Testis (tissue), 3 donors: Measurements from ENCODE around the gene KLHL29. TPM values are rescaled to one million over a fixed set of nuclear protein-coding genes. Genes with fewer than 3 reads are reported as not detected.

ENCODE experiments used
- DNase-seq: peaks from one replicate; pipeline ENCODE4 v3.0.0-alpha.2; 2019
- H3K27ac ChIP-seq, 2 donors: fragments of 200-600 bp; sonication (generic); one replicate each; pipeline ENCODE4 v1.5.1; 2019
- H3K27me3 ChIP-seq: fragments of 200-600 bp; sonication (generic); one replicate; pipeline ENCODE4 v1.5.1; 2019
- H3K36me3 ChIP-seq: fragments of 200-600 bp; sonication (generic); one replicate; pipeline ENCODE4 v1.5.1; 2017; ENCODE audit warnings: low read depth; ENCODE audit errors: missing control alignments
- H3K4me1 ChIP-seq: fragments of 200-600 bp; sonication (generic); one replicate; pipeline ENCODE4 v1.5.1; 2019
- H3K4me3 ChIP-seq, 2 donors: fragments of 200-600 bp; sonication (generic); one replicate each; pipeline ENCODE4 v1.5.1; 2017 to 2019
- H3K9me3 ChIP-seq: fragments of 200-600 bp; sonication (generic); one replicate; pipeline ENCODE4 v1.5.1; 2017
- POLR2A ChIP-seq: fragments of 450-650 bp; IDR thresholded peaks from one replicate; pipeline ENCODE4 v1.6.1; 2017; ENCODE audit warnings: antibody characterized with exemption, mild to moderate bottlenecking, moderate library complexity
- WGBS, 2 donors: methylation state at CpG; one replicate each; pipeline ENCODE4 v1.1.5; 2018; 5-methylcytosine and 5-hydroxymethylcytosine counted together
- intact Hi-C: fragments of 100-400 bp; cut with DNase I; formaldehyde crosslinking; loops from one replicate; pipeline ENCODE4 v1.15.1; 2023; ENCODE audit warnings: low total_unique reads
- polyA plus RNA-seq: library from polyadenylated mRNA; stranded (reverse); fragments of 350-450 nt; fragmentation: Illumina TruSeq; extraction: RNeasy Lipid Tissue Mini Kit (QIAGEN cat#74804); gene quantifications from one replicate; pipeline ENCODE4 v1.2.3, GENCODE V29; 2014; ENCODE audit warnings: low read depth, low replicate concordance; ENCODE audit not compliant: insufficient read depth
- total RNA-seq, 2 donors: library from RNA; depleted of rRNA; stranded (reverse); fragments of >200 nt; gene quantifications; one replicate each; pipeline ENCODE4 v1.2.3, GENCODE V29; 2016
- TF ChIP-seq, protein P1 (sequence below), 3 experiments: fragments of 450-650 bp in 2 of 3; fragments of 200-600 bp in 1 of 3; sonication (generic) in 1 of 3; IDR thresholded peaks; one replicate each; pipeline ENCODE4 v1.5.1; 2016 to 2019; ENCODE audit warnings: antibody characterized with exemption in 3 of 3, mild to moderate bottlenecking in 2 of 3, moderate library complexity in 1 of 3

KLHL29 gene
- total and polyA plus RNA-seq, 3 donors from 2014 or later, result 3.3 to 10.9 (median 7.9) TPM

DNA sequence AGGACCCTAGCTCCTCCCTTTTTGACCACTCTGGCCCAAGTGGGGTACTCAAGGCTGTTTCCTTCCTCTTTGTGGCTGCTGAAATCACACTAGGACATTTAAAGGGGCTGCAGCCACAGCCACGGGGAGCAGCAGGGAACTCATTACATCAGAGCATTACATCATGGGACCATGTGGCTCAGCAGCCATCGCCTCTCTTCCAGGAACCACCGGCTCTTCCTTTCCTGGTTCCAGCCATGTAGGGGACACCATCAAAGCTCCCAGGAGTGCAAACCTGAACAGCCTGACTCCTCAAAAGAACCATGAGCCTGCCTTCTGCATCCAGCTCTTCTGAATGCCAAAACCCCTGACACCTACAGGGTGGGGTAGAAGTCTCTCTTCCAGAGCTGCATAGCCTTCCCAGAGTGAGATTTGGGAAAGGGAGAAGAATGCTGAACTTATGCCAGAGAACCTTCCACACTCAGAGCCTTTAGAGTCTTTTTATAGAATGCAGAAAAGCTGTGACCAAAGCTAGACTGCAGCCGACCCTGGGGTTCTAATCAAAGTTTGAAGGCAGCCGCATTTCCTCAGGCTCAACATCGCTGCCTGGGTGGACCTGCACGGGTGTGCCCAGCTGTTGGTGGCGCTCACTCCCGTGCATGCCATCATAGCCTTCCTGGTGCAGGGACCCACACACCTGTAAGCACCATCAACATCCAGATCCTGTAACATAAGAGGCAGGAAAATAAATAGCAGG, 121.7 kb downstream of the KLHL29 start:
- TF ChIP-seq POLR2A, result no peak
- TF ChIP-seq, protein P1, sequence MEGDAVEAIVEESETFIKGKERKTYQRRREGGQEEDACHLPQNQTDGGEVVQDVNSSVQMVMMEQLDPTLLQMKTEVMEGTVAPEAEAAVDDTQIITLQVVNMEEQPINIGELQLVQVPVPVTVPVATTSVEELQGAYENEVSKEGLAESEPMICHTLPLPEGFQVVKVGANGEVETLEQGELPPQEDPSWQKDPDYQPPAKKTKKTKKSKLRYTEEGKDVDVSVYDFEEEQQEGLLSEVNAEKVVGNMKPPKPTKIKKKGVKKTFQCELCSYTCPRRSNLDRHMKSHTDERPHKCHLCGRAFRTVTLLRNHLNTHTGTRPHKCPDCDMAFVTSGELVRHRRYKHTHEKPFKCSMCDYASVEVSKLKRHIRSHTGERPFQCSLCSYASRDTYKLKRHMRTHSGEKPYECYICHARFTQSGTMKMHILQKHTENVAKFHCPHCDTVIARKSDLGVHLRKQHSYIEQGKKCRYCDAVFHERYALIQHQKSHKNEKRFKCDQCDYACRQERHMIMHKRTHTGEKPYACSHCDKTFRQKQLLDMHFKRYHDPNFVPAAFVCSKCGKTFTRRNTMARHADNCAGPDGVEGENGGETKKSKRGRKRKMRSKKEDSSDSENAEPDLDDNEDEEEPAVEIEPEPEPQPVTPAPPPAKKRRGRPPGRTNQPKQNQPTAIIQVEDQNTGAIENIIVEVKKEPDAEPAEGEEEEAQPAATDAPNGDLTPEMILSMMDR (IDR thresholded peaks at IDR 0.05), result no peak
- DNase-seq, result no peak
- H3K27ac ChIP-seq, result no peak overlapping the region
- peaks cover 31% of the 10 kb centered on the region for H3K4me1 ChIP-seq
- H3K9me3 ChIP-seq, result no peaks in the 10 kb centered on the region
- 57% methylated on average over 9 of the region's 9 CpGs for WGBS, 2 donors
- no peaks in the 10 kb centered on the region for H3K36me3 ChIP-seq
- intact Hi-C loops, result no loop called here
- H3K27me3 ChIP-seq, result no peaks in the 10 kb centered on the region
- H3K4me3 ChIP-seq, result no peak overlapping the region

GRCh38 chr2:23507267-23508065, 122.5 kb downstream of the KLHL29 start:
- H3K4me1 ChIP-seq, result peaks cover 23% of the 10 kb centered on the region
- no peak overlapping the region for H3K4me3 ChIP-seq
- H3K27me3 ChIP-seq, result no peaks in the 10 kb centered on the region
- WGBS, 2 donors, result 85 to 89% methylated on average over 15 of the region's 15 CpGs
- DNase-seq, result no peak
- no peaks in the 10 kb centered on the region for H3K36me3 ChIP-seq
- intact Hi-C loops, result no loop called here
- H3K9me3 ChIP-seq, result no peaks in the 10 kb centered on the region
- no peak for TF ChIP-seq POLR2A
- TF ChIP-seq, protein P1 (IDR thresholded peaks at IDR 0.05), result no peak
- H3K27ac ChIP-seq, result no peak overlapping the region

DNA sequence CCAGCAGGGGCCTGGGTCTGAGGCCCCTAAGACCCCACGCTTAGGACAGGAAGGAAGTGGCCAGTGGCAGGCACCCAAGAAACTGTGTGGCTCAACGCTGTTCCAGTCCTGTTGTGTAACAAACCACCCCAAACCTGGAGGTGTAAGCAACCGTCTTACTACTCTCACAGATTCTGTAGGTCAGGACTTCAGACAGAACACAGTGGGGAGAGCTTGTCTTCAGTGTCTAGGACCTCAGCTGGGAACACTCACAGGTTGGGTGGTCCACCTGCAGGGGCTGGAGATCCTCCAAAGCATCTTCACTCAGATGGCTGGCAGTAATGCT, 123.0 kb downstream of the KLHL29 start:
- Histone ChIP-seq H3K4me3 (no peak overlapping the region), H3K36me3 (no peaks in the 10 kb centered on the region), H3K4me1 (peaks cover 17% of the 10 kb centered on the region), H3K9me3 (no peaks in the 10 kb centered on the region), H3K27me3 (no peaks in the 10 kb centered on the region), H3K27ac (no peak overlapping the region)
- no peak for DNase-seq
- WGBS, 2 donors, result 73 to 84% methylated on average over 3 of the region's 3 CpGs
- TF ChIP-seq, protein P1 (IDR thresholded peaks at IDR 0.05), result no peak
- TF ChIP-seq POLR2A, result no peak
- intact Hi-C loops, result no loop called here

GRCh38 chr2:23509103-23509502, 124.1 kb downstream of the KLHL29 start:
- Histone ChIP-seq H3K9me3 (no peaks in the 10 kb centered on the region), H3K36me3 (no peaks in the 10 kb centered on the region), H3K4me3 (no peak overlapping the region), H3K27me3 (no peaks in the 10 kb centered on the region), H3K27ac (no peak overlapping the region), H3K4me1 (peaks cover 6% of the 10 kb centered on the region)
- intact Hi-C loops, result no loop called here
- TF ChIP-seq, protein P1 (IDR thresholded peaks at IDR 0.05), result no peak
- no peak for TF ChIP-seq POLR2A
- no peak for DNase-seq
- WGBS, 2 donors, result 93 to 95% methylated on average over 6 of the region's 6 CpGs
